Adrenal gland (tissue), 5 donors: ENCODE results near the gene HES7.
A peak's percentile ranks its signal among the peaks of the same experiment; 100 is the strongest.

Experiments
- POLR2A ChIP-seq, 2 donors: fragments of 450-650 bp; IDR thresholded peaks; one replicate each; pipeline ENCODE4 v1.6.1; 2017; ENCODE audit warnings: antibody characterized with exemption in 2 of 2, mild to moderate bottlenecking in 2 of 2, moderate library complexity in 1 of 2
- TF ChIP-seq, protein P1 (sequence below), 6 experiments: fragments of 450-650 bp in 4 of 6; fragments of 200-600 bp in 2 of 6; sonication (generic) in 1 of 6; IDR thresholded peaks; 1 replicate in 5 of 6; 2 replicates in 1 of 6; pipeline versions ENCODE4 v1.5.1 to v1.8.0; 2016 to 2021; ENCODE audit warnings: antibody characterized with exemption in 6 of 6, mild to moderate bottlenecking in 2 of 6, moderate library complexity in 1 of 6
- donor health status: DM: no; HTN: no; CAD: no.

DNA sequence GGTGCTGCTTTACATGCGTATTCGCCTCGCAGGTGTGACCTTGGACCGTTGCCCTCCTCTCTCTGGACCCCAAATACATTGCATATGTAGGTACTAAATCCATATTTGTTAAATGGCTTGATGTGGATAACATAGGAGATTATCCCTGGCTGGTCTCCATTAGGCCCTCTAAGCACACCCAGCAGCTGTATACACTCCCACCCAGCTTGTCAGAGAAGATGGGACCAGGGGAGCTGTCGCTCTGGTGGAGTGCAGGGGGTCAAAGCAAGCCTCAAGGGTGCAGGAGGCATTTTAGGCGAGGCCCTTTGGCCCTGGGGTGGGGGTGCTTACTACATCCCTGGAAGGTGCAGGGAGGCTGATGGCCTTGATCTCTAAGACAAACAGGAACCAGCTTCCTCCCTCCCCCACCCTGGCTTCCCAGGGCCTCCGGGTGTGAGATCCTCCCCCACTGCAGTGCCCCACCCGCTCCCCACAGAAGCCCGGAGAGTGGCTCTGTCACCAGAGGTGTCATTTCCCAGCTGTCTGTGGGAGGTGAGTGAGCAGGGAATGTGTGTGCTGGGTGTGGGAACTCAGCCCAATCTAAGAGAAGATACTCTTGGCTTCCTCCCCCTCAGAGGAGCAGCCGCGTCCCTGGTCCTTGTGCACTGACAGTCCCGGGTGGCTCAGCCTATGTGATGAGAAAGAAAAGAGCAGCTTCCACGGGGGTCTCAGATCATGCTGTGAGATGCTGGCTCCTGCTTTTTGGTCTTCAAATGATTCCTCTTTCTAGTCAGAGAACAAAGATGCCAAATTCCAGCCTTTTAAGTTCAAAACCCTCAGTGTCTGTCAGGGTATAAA lies 40.3 kb upstream of the HES7 start:
- peak in 1 of 2 donors; percentile 32 for TF ChIP-seq POLR2A (IDR thresholded peaks at IDR 0.05)
- TF ChIP-seq, protein P1, sequence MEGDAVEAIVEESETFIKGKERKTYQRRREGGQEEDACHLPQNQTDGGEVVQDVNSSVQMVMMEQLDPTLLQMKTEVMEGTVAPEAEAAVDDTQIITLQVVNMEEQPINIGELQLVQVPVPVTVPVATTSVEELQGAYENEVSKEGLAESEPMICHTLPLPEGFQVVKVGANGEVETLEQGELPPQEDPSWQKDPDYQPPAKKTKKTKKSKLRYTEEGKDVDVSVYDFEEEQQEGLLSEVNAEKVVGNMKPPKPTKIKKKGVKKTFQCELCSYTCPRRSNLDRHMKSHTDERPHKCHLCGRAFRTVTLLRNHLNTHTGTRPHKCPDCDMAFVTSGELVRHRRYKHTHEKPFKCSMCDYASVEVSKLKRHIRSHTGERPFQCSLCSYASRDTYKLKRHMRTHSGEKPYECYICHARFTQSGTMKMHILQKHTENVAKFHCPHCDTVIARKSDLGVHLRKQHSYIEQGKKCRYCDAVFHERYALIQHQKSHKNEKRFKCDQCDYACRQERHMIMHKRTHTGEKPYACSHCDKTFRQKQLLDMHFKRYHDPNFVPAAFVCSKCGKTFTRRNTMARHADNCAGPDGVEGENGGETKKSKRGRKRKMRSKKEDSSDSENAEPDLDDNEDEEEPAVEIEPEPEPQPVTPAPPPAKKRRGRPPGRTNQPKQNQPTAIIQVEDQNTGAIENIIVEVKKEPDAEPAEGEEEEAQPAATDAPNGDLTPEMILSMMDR (IDR thresholded peaks at IDR 0.05), result no peak
